NK-92 (cell line): ENCODE results near the gene CECR2.
"Not testable (repeated sequence)": the region's sequence is repeated elsewhere in the genome, so short reads cannot be mapped to it uniquely, and the experiment has no call there.

ENCODE experiments used
- DNase-seq: peaks from one replicate; lab custom pipeline; 2025; ENCODE audit not compliant: unreplicated experiment; lab: John Stamatoyannopoulos, UW

The CECR2 gene

GRCh38 chr22:17501679-17502285 lies 132.5 kb downstream of the CECR2 start:
- DNase-seq: no peak

- no peak for DNase-seq
Observed at GRCh38 chr22:17508110-17508509, 138.8 kb downstream of the CECR2 start.

- DNase-seq: no peak
Observed at GRCh38 chr22:17512960-17513359, 143.7 kb downstream of the CECR2 start.

GRCh38 chr22:17513612-17514011 lies 144.4 kb downstream of the CECR2 start:
- no peak for DNase-seq

- no peak for DNase-seq
Observed at GRCh38 chr22:17514084-17514483, 144.8 kb downstream of the CECR2 start.

GRCh38 chr22:17518406-17518805 lies 149.1 kb downstream of the CECR2 start:
- no peak for DNase-seq

GRCh38 chr22:17521971-17522370 lies 152.7 kb downstream of the CECR2 start:
- not testable (repeated sequence) for DNase-seq

- DNase-seq: no peak
Observed at GRCh38 chr22:17523925-17524324, 154.7 kb downstream of the CECR2 start.

GRCh38 chr22:17536269-17536668 lies 167.0 kb downstream of the CECR2 start:
- DNase-seq: no peak

- no peak for DNase-seq
Observed at GRCh38 chr22:17537155-17537554, 167.9 kb downstream of the CECR2 start.

- DNase-seq: no peak
Observed at GRCh38 chr22:17540481-17540880, 171.2 kb downstream of the CECR2 start.

- no peak for DNase-seq
Observed at GRCh38 chr22:17541476-17541875, 172.2 kb downstream of the CECR2 start.

- DNase-seq: no peak
Observed at GRCh38 chr22:17542452-17542851, 173.2 kb downstream of the CECR2 start.

GRCh38 chr22:17548010-17548755 lies 178.9 kb downstream of the CECR2 start:
- no peak for DNase-seq

- no peak for DNase-seq
Observed at GRCh38 chr22:17548756-17549035, 179.4 kb downstream of the CECR2 start.

- no peak for DNase-seq
Observed at GRCh38 chr22:17549183-17549582, 179.9 kb downstream of the CECR2 start.

- no peak for DNase-seq
Observed at GRCh38 chr22:17549655-17550054, 180.4 kb downstream of the CECR2 start.

GRCh38 chr22:17552737-17553136 lies 183.5 kb downstream of the CECR2 start:
- no peak for DNase-seq

- no peak for DNase-seq
Observed at GRCh38 chr22:17554814-17555213, 185.6 kb downstream of the CECR2 start.

GRCh38 chr22:17559188-17559587 lies 189.9 kb downstream of the CECR2 start:
- DNase-seq: no peak

- no peak for DNase-seq
Observed at GRCh38 chr22:17562906-17563870, 193.9 kb downstream of the CECR2 start, which contains the start of gene SLC25A18. TSS of gene SLC25A18 (plus strand) at chr22:17563498. CDS start at chr22:17579945, 16,447 bp downstream.

GRCh38 chr22:17563936-17564391 lies 194.7 kb downstream of the CECR2 start:
- no peak for DNase-seq
